Ishikawa (cell line): Measurements from ENCODE around the gene EYA2.

Source experiments
- CEBPB ChIP-seq: IDR thresholded peaks from 2 replicates; pipeline ENCODE4 v1.6.1; 2012
- CREB1 ChIP-seq: IDR thresholded peaks from 2 replicates; pipeline ENCODE4 v1.6.1; 2012; ENCODE audit warnings: low read depth
- EGR1 ChIP-seq: IDR thresholded peaks from 2 replicates; pipeline ENCODE4 v1.6.1; 2012
- EP300 ChIP-seq: IDR thresholded peaks from 2 replicates; pipeline ENCODE4 v1.6.1; 2012; ENCODE audit warnings: borderline replicate concordance
- FOXM1 ChIP-seq: IDR thresholded peaks from 2 replicates; pipeline ENCODE4 v1.6.1; 2012; ENCODE audit warnings: low read depth, borderline replicate concordance
- NFIC ChIP-seq: IDR thresholded peaks from 2 replicates; pipeline ENCODE4 v1.6.1; 2012
- RAD21 ChIP-seq: IDR thresholded peaks from 2 replicates; pipeline ENCODE4 v1.6.1; 2012; ENCODE audit warnings: low read depth
- REST ChIP-seq: IDR thresholded peaks from 2 replicates; pipeline ENCODE4 v1.6.1; 2012; ENCODE audit warnings: low read depth, mild to moderate bottlenecking
- TAF1 ChIP-seq: IDR thresholded peaks from 2 replicates; pipeline ENCODE4 v1.6.1; 2012; ENCODE audit warnings: low read depth, mild to moderate bottlenecking
- TCF12 ChIP-seq: IDR thresholded peaks from 2 replicates; pipeline ENCODE4 v1.6.1; 2012; ENCODE audit warnings: low read depth
- TEAD4 ChIP-seq: IDR thresholded peaks from 2 replicates; pipeline ENCODE4 v1.6.1; 2012
- USF1 ChIP-seq: IDR thresholded peaks from 2 replicates; pipeline ENCODE4 v1.6.1; 2012
- YY1 ChIP-seq: IDR thresholded peaks from 2 replicates; pipeline ENCODE4 v1.6.1; 2012; ENCODE audit warnings: low read depth
- ZBTB7A ChIP-seq: IDR thresholded peaks from 2 replicates; pipeline ENCODE4 v1.6.1; 2012; ENCODE audit warnings: low read depth
- TF ChIP-seq, protein P1 (sequence below): IDR thresholded peaks from 2 replicates; pipeline ENCODE4 v1.6.1; 2012

The EYA2 gene

DNA sequence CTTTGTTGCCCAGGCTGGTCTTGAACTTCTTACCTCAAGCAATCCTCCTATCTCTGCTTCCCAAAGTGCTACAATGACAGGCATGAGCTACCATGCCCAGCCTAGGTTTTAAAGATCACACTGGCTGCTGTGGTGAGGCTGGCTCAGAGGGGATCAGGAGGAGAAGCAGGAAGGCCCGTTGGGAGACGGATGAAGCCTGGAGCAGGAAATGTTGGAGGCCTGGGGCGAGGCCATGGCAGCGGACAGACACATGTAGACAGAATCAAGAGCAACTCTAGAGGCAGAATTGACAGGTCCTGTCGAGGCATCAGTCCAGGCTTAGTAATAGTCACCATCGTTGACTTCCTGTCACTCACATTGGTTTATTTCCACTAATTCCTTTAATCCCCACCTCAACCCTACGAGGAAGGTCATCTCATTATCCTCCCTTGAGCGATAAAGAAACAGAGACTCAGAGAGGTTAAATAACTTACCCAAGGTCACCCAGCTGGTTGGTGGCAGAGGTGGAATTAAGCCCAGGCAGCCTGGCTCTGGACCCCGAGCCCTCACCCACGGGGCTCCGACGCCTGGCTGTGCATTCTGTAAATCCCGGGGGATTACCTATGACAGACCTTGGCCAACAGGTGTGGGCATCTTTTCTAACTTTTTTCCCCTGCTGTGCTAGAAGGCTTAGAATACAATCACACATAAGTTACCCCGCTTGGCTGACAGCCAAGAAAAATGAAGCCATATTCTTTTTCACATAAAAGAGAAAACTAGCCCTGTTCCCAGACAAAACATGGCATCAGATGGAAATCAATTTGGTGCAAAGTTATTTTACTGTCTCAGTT is 113.4 kb downstream of the EYA2 start:
- TF ChIP-seq CEBPB: no peak
- no peak for TF ChIP-seq EP300
- no peak for TF ChIP-seq RAD21
- no peak for TF ChIP-seq TAF1
- TF ChIP-seq, protein P1, sequence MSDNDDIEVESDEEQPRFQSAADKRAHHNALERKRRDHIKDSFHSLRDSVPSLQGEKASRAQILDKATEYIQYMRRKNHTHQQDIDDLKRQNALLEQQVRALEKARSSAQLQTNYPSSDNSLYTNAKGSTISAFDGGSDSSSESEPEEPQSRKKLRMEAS: no peak
- TF ChIP-seq EGR1: no peak
- TF ChIP-seq CREB1: no peak
- no peak for TF ChIP-seq TEAD4
- TF ChIP-seq TCF12: no peak
- TF ChIP-seq YY1: no peak
- no peak for TF ChIP-seq NFIC
- no peak for TF ChIP-seq FOXM1
- no peak for TF ChIP-seq ZBTB7A
- TF ChIP-seq REST: no peak

GRCh38 chr20:47008842-47009518 is 114.3 kb downstream of the EYA2 start:
- no peak for TF ChIP-seq EGR1
- TF ChIP-seq YY1: no peak
- no peak for TF ChIP-seq FOXM1

- TF ChIP-seq, protein P1: no peak
- no peak for TF ChIP-seq TAF1
- TF ChIP-seq CEBPB: no peak
- TF ChIP-seq TCF12: no peak
- TF ChIP-seq TEAD4: no peak
- TF ChIP-seq EP300: no peak
- TF ChIP-seq USF1: no peak
- TF ChIP-seq EGR1: no peak
- no peak for TF ChIP-seq ZBTB7A
- TF ChIP-seq YY1: no peak
- TF ChIP-seq NFIC: no peak
- TF ChIP-seq CREB1: no peak
- no peak for TF ChIP-seq REST
- no peak for TF ChIP-seq RAD21
- no peak for TF ChIP-seq FOXM1
Observed at GRCh38 chr20:47009784-47010183, 115.1 kb downstream of the EYA2 start.

DNA sequence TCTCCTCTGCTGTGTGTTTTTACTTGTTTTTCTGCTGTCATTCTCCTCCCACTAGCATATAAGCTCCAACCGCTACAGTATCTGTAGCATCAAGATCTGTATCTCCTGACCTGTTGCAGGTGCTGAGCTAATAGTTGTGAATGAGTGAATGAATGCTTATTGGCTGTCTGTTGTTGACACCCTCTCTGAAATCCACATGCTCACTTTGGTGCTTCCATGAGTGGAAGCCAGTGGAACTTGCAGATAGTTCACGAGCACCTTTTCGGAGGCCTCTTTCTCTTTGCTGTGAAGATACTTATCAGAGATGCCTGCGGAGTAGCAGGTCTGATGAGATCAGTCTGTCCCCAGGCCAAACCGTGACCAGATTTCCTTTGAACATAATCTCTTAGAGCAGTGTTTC is 117.3 kb downstream of the EYA2 start:
- TF ChIP-seq ZBTB7A: no peak
- TF ChIP-seq, protein P1: no peak
- no peak for TF ChIP-seq TCF12
- no peak for TF ChIP-seq USF1
- TF ChIP-seq FOXM1: no peak

GRCh38 chr20:47013606-47014005 is 119.0 kb downstream of the EYA2 start:
- no peak for TF ChIP-seq TAF1

GRCh38 chr20:47016068-47016664 is 121.5 kb downstream of the EYA2 start:
- TF ChIP-seq EGR1 (no peak), REST (peak; percentile 83)
